C4-2B (cell line): ENCODE results near the gene PTGDS.

Source experiments
- CTCF ChIP-seq: fragments of 450-650 bp; conservative IDR thresholded peaks from 2 replicates; pipeline ENCODE4 v1.5.1; 2017; ENCODE audit warnings: mild to moderate bottlenecking
- ZFX ChIP-seq: fragments of 450-650 bp; IDR thresholded peaks from 2 replicates; pipeline ENCODE4 v1.6.1; 2017

GRCh38 chr9:136982232-136983051 is 5.1 kb downstream of the PTGDS start, which contains the start of gene LCNL1:
- TF ChIP-seq CTCF (no peak), ZFX (no peak)
